CD14-positive monocyte (primary cell): ENCODE results near the gene PNPLA7. TPM values are rescaled to one million over a fixed set of nuclear protein-coding genes. Genes with fewer than 3 reads are reported as not detected.

Experiments used
- DNase-seq, 3 donors: peaks; one replicate each; pipeline ENCODE4 v3.0.0-alpha.2; 2011 to 2022
- H2AFZ ChIP-seq: 2 replicates; pipeline ENCODE4 v1.6.0; 2012; ENCODE audit warnings: mild to moderate bottlenecking, low read depth, low read length, inconsistent platforms; ENCODE audit not compliant: insufficient read depth, poor library complexity, severe bottlenecking
- H3K27ac ChIP-seq, 2 donors: 1 replicate in 1 of 2; 2 replicates in 1 of 2; pipeline ENCODE4 v1.5.1; 2012 to 2013; ENCODE audit warnings: low read length in 2 of 2, control low read depth in 1 of 2, inconsistent platforms in 1 of 2, low read depth in 1 of 2, mild to moderate bottlenecking in 1 of 2
- H3K27me3 ChIP-seq, 2 donors: one replicate each; pipeline versions ENCODE4 v1.6.0 to v1.6.1; 2011 to 2013; ENCODE audit warnings: low read length in 2 of 2; ENCODE audit not compliant: control insufficient read depth in 2 of 2, insufficient read depth in 2 of 2
- H3K36me3 ChIP-seq, 2 donors: replicated peaks in 1 of 2; 1 replicate in 1 of 2; 2 replicates in 1 of 2; pipeline versions ENCODE4 v1.5.1 to v1.6.1; 2012 to 2013; ENCODE audit warnings: low read length in 2 of 2, control low read depth in 1 of 2, inconsistent platforms in 1 of 2, mild to moderate bottlenecking in 1 of 2; ENCODE audit not compliant: insufficient read depth in 2 of 2, control insufficient read depth in 1 of 2
- H3K4me1 ChIP-seq, 2 donors: 1 replicate in 1 of 2; 2 replicates in 1 of 2; pipeline versions ENCODE4 v1.5.1 to v1.6.1; 2012 to 2013; ENCODE audit warnings: low read length in 2 of 2, control low read depth in 1 of 2, inconsistent platforms in 1 of 2, mild to moderate bottlenecking in 1 of 2, moderate library complexity in 1 of 2; ENCODE audit not compliant: insufficient read depth in 2 of 2, control insufficient read depth in 1 of 2
- H3K4me2 ChIP-seq: replicated peaks from 2 replicates; pipeline ENCODE3; 2012; ENCODE audit warnings: low read length, moderate library complexity, mild to moderate bottlenecking; ENCODE audit not compliant: poor library complexity, severe bottlenecking; ENCODE audit errors: extremely low read depth
- H3K4me3 ChIP-seq, 3 experiments: fragments of 200-600 bp in 1 of 3; sonication (generic) in 1 of 3; replicated peaks in 1 of 3; 1 replicate in 2 of 3; 2 replicates in 1 of 3; pipeline ENCODE4 v1.5.1; 2011 to 2013; ENCODE audit warnings: low read length in 3 of 3, mild to moderate bottlenecking in 3 of 3, control low read depth in 2 of 3, low read depth in 2 of 3, inconsistent platforms in 1 of 3, moderate library complexity in 1 of 3
- H3K79me2 ChIP-seq: 2 replicates; pipeline ENCODE4 v1.6.0; 2012; ENCODE audit warnings: mild to moderate bottlenecking, control low read depth, inconsistent platforms, low read length, moderate library complexity; ENCODE audit not compliant: insufficient read depth
- H3K9ac ChIP-seq: 2 replicates; pipeline ENCODE4 v1.6.0; 2017; ENCODE audit warnings: low read length, mild to moderate bottlenecking; ENCODE audit not compliant: insufficient read depth, poor library complexity, severe bottlenecking
- H3K9me3 ChIP-seq, 2 donors: replicated peaks in 1 of 2; 1 replicate in 1 of 2; 2 replicates in 1 of 2; pipeline versions ENCODE4 v1.5.1 to v1.6.1; 2012 to 2013; ENCODE audit warnings: low read length in 2 of 2, control low read depth in 1 of 2; ENCODE audit not compliant: control insufficient read depth in 1 of 2, insufficient read depth in 1 of 2
- H4K20me1 ChIP-seq: 2 replicates; pipeline ENCODE4 v1.6.0; 2012; ENCODE audit warnings: mild to moderate bottlenecking, low read length, control low read depth, moderate library complexity; ENCODE audit not compliant: insufficient read depth
- H3K27ac Mint-ChIP-seq, 7 donors: one replicate each; pipeline ENCODE4 v1.8.0; 2020; ENCODE audit warnings: mild to moderate bottlenecking in 7 of 7, mixed read lengths in 7 of 7, moderate library complexity in 6 of 7, inconsistent platforms in 2 of 7
- H3K27me3 Mint-ChIP-seq, 3 donors: one replicate each; pipeline ENCODE4 v1.8.0; 2021 to 2022; ENCODE audit warnings: low read depth in 3 of 3, mild to moderate bottlenecking in 3 of 3, mixed read lengths in 3 of 3, moderate library complexity in 3 of 3, inconsistent platforms in 1 of 3
- H3K36me3 Mint-ChIP-seq, 2 donors: one replicate each; pipeline ENCODE4 v1.8.0; 2020; ENCODE audit warnings: mixed read lengths in 2 of 2, inconsistent platforms in 1 of 2, mild to moderate bottlenecking in 1 of 2
- H3K4me1 Mint-ChIP-seq: one replicate; pipeline ENCODE4 v1.8.0; 2020; ENCODE audit warnings: mild to moderate bottlenecking, mixed read lengths
- H3K4me3 Mint-ChIP-seq, 2 donors: one replicate each; pipeline ENCODE4 v1.8.0; 2020; ENCODE audit warnings: mild to moderate bottlenecking in 2 of 2, mixed read lengths in 2 of 2, moderate library complexity in 1 of 2
- H3K9me3 Mint-ChIP-seq, 7 donors: one replicate each; pipeline ENCODE4 v1.8.0; 2020 to 2022; ENCODE audit warnings: mixed read lengths in 7 of 7, mild to moderate bottlenecking in 6 of 7, moderate library complexity in 6 of 7, inconsistent platforms in 2 of 7
- CTCF ChIP-seq: fragments of 200-600 bp; IDR thresholded peaks from one replicate; pipeline ENCODE4 v1.8.0; 2022; ENCODE audit warnings: antibody characterized with exemption, mild to moderate bottlenecking
- WGBS: methylation state at CpG from one replicate; pipeline ENCODE4 v1.1.5; 2013; ENCODE audit warnings: missing lambda C conversion rate; ENCODE audit not compliant: insufficient coverage; 5-methylcytosine and 5-hydroxymethylcytosine counted together
- intact Hi-C, 2 donors: fragments of 100-400 bp; cut with micrococcal nuclease; formaldehyde crosslinking; loops; one replicate each; pipeline versions ENCODE4 v1.15.0 to v1.15.1; 2023
- polyA plus RNA-seq, 3 donors: library from polyadenylated mRNA; depleted of rRNA in 1 of 3; unstranded in 2 of 3; stranded (reverse) in 1 of 3; fragments of 300-500 nt in 2 of 3; fragments of >200 nt in 1 of 3; fragmentation: Illumina TruSeq in 2 of 3; gene quantifications; 1 replicate in 2 of 3; 2 replicates in 1 of 3; pipeline ENCODE4 v1.2.3, GENCODE V29; 2012 to 2021

PNPLA7 gene
- polyA plus RNA-seq, 3 donors = 0.10 to 1.1 (median 0.14) TPM

DNA sequence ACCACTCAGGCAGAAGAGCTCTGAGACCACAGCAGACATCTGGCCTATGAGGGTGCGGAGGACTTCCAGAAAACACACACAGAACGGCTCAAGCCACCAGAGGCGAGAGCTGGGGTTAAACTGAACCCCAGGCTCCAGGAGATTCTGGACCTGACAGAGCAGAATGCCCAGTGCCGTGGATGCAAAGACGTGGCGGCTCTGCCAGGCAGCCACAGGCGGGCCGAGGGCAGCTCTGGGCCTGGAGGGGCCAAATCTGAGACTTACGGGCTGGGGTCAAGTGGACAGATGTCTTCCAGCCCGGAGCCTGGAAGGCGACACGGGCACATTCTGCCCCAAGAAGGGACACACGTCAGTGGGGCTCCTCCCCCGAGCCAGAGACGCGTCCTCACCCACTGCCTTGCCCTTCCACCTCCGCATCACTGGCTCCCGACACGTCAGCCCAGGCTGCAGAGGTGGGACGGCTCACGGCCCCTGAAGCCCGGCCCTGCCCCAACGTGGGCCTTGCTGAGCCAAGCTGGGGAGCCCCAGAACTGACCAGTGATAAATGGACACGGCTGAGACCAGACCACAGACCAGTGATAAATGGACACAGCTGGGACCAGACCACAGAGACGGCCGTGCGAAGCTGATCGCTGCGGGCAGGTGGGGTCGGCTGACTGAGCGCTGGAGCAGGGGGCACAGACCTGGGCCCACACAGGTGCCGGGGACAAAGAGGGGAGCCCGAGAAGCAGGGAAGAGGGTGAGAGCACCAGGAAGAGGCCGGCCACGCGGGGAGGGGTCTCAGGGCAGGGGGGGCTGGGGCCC is 50.1 kb downstream of the PNPLA7 start:
- Histone ChIP-seq H3K4me2 (no peak overlapping the region), H3K9me3 (peaks cover 16 to 22% of the 10 kb centered on the region in 2 donors), H3K36me3 (no peaks in the 10 kb centered on the region), H3K27ac (no peak overlapping the region), H3K4me3 (no peak overlapping the region), H3K79me2 (no peaks in the 10 kb centered on the region), H4K20me1 (no peaks in the 10 kb centered on the region), H3K4me1 (no peaks in the 10 kb centered on the region), H3K9ac (no peak overlapping the region), H2AFZ (no peak overlapping the region), H3K27me3 (no peaks in the 10 kb centered on the region)
- Mint-ChIP-seq H3K27me3 (peaks cover 0 to 14% (median 3%) of the 10 kb centered on the region in 3 donors), H3K9me3 (peaks cover 12 to 41% (median 25%) of the 10 kb centered on the region in 7 donors), H3K4me1 (no peaks in the 10 kb centered on the region), H3K4me3 (no peak overlapping the region), H3K27ac (no peak overlapping the region), H3K36me3 (no peaks in the 10 kb centered on the region)
- intact Hi-C loops = no loop called here
- TF ChIP-seq CTCF = no peak
- no peak for DNase-seq
- 97% methylated on average over 36 of the region's 36 CpGs for WGBS

DNA sequence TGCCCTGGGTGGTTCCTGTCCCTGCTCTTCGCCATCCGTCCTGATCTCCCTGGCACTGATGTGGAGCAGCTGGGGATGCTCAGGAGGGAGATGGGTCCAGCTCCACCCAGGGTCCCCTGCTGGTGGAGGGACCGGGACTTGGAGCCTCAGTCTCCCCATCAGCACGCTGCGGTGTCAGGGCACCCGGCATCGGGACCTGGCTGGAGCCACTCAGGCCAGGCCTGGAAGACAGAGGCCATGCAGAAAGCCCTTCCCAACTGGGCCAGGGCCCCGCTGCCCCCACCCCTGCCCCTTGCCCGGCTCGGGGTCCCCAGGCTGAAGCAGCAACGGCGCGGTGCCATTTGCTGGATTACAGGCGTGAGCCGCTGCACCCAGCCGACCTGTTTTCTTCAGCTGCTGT is 50.8 kb downstream of the PNPLA7 start:
- Mint-ChIP-seq H3K9me3 (peaks cover 14 to 36% (median 20%) of the 10 kb centered on the region in 7 donors), H3K36me3 (no peaks in the 10 kb centered on the region), H3K27me3 (peaks cover under 1 to 18% (median 3%) of the 10 kb centered on the region in 3 donors), H3K27ac (no peak overlapping the region), H3K4me1 (peaks cover 3% of the 10 kb centered on the region), H3K4me3 (no peak overlapping the region)
- H3K9ac ChIP-seq = no peak overlapping the region
- no peaks in the 10 kb centered on the region for H3K79me2 ChIP-seq
- H3K4me1 ChIP-seq = peaks cover 2 to 3% of the 10 kb centered on the region in 2 donors
- H3K27ac ChIP-seq = no peak overlapping the region
- no peak overlapping the region for H3K4me3 ChIP-seq
- peaks cover 15 to 17% of the 10 kb centered on the region in 2 donors for H3K9me3 ChIP-seq
- no peak overlapping the region for H2AFZ ChIP-seq
- intact Hi-C loops = no loop called here
- TF ChIP-seq CTCF = no peak
- no peak for DNase-seq
- H4K20me1 ChIP-seq = no peaks in the 10 kb centered on the region
- H3K27me3 ChIP-seq = no peaks in the 10 kb centered on the region
- no peak overlapping the region for H3K4me2 ChIP-seq
- H3K36me3 ChIP-seq = no peaks in the 10 kb centered on the region
- 99% methylated on average over 16 of the region's 16 CpGs for WGBS
